NB4 (cell line): ENCODE data around the gene DAD1.

Source experiments
- CTCF ChIP-seq: IDR thresholded peaks from one replicate; pipeline ENCODE4 v1.5.1; 2012; ENCODE audit warnings: low read depth, low read length
- MAX ChIP-seq: IDR thresholded peaks from 2 replicates; pipeline ENCODE4 v1.6.1; 2011; ENCODE audit warnings: low read depth, low read length
- MYC ChIP-seq: IDR thresholded peaks from 2 replicates; pipeline ENCODE4 v1.6.1; 2011; ENCODE audit warnings: low read depth, low read length
- POLR2A ChIP-seq: IDR thresholded peaks from 2 replicates; pipeline ENCODE4 v1.6.1; 2011; ENCODE audit warnings: mild to moderate bottlenecking; ENCODE audit not compliant: insufficient read length; ENCODE audit errors: extremely low read depth

GRCh38 chr14:22613106-22613695 is 24.2 kb upstream of the DAD1 start:
- TF ChIP-seq MAX = no peak
- no peak for TF ChIP-seq CTCF
- TF ChIP-seq POLR2A = no peak
- no peak for TF ChIP-seq MYC
